SH-SY5Y (cell line): ENCODE measurements around the gene FREM2.

Source experiments
- GATA2 ChIP-seq: IDR thresholded peaks from 2 replicates; pipeline ENCODE4 v1.6.1; 2011; ENCODE audit warnings: mild to moderate bottlenecking, low read depth, low read length
- GATA3 ChIP-seq: IDR thresholded peaks from 2 replicates; pipeline ENCODE4 v1.6.1; 2011; ENCODE audit warnings: low read depth, mild to moderate bottlenecking, low read length, moderate library complexity

DNA sequence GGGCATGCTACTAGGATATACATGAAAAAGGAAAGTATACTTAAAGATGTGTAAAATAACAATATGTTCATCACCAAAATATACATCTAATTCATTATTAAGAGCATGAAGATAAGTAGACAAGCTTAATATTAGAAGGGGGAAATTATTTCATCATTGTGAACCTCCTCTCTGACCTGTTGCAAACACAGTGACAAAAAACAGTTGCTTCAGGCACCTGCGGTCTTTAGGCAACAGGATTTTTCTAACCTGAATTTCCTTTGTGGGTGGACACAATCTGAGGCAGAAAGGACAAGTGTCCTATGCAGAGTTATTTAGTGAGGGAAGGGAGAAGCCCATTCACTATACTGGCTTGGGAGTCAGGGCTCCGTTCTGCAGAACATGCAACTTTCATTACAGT, 6.3 kb downstream of the FREM2 start:
- no peak for TF ChIP-seq GATA2
- TF ChIP-seq GATA3: no peak
